GM18873 (cell line): ENCODE data around the gene XPNPEP2.

Experiments used
- ATAC-seq: cut with Tn5 transposase; IDR thresholded peaks from one replicate; pipeline ENCODE4 v1.9.1; 2021; ENCODE audit warnings: mild to moderate bottlenecking, moderate library complexity, moderate number of reproducible peaks; ENCODE audit not compliant: unreplicated experiment, low FRiP score

Gene XPNPEP2

GRCh38 chrX:129777218-129778030 is 38.6 kb downstream of the XPNPEP2 start:
- ATAC-seq = no peak

- ATAC-seq = no peak
Measured at GRCh38 chrX:129779086-129779672, 40.4 kb downstream of the XPNPEP2 start.

GRCh38 chrX:129779747-129780146 is 41.0 kb downstream of the XPNPEP2 start, which contains the start of gene SASH3:
TSS of gene SASH3 (plus strand) at chrX:129779949. CDS start at chrX:129780098, 149 bp downstream.
- peak; percentile 30 for ATAC-seq

GRCh38 chrX:129780441-129781105 is 41.8 kb downstream of the XPNPEP2 start:
- ATAC-seq = no peak

- ATAC-seq = peak; percentile 77
Measured at GRCh38 chrX:129781134-129781672, 42.4 kb downstream of the XPNPEP2 start.

- no peak for ATAC-seq
Measured at GRCh38 chrX:129781680-129782495, 43.1 kb downstream of the XPNPEP2 start.

- ATAC-seq = no peak
Measured at GRCh38 chrX:129782706-129783105, 43.9 kb downstream of the XPNPEP2 start.

- no peak for ATAC-seq
Measured at GRCh38 chrX:129783291-129783713, 44.5 kb downstream of the XPNPEP2 start.

GRCh38 chrX:129784371-129784770 is 45.6 kb downstream of the XPNPEP2 start:
- no peak for ATAC-seq

- no peak for ATAC-seq
Measured at GRCh38 chrX:129785160-129785947, 46.6 kb downstream of the XPNPEP2 start.

- ATAC-seq = peak; percentile 83
Measured at GRCh38 chrX:129786210-129786651, 47.5 kb downstream of the XPNPEP2 start.

- no peak for ATAC-seq
Measured at GRCh38 chrX:129787336-129788055, 48.7 kb downstream of the XPNPEP2 start.

GRCh38 chrX:129788527-129788926 is 49.7 kb downstream of the XPNPEP2 start:
- ATAC-seq = no peak

GRCh38 chrX:129790146-129790545 is 51.4 kb downstream of the XPNPEP2 start:
- no peak for ATAC-seq

- ATAC-seq = no peak
Measured at GRCh38 chrX:129790808-129791207, 52.0 kb downstream of the XPNPEP2 start.

GRCh38 chrX:129791336-129791735 is 52.6 kb downstream of the XPNPEP2 start:
- no peak for ATAC-seq

- ATAC-seq = no peak
Measured at GRCh38 chrX:129791961-129792570, 53.3 kb downstream of the XPNPEP2 start.

GRCh38 chrX:129792586-129793291 is 54.0 kb downstream of the XPNPEP2 start:
- no peak for ATAC-seq
